Uterus (tissue), 4 donors: Measurements from ENCODE around the gene CWF19L1. TPM values are rescaled to one million over a fixed set of nuclear protein-coding genes. Genes with fewer than 3 reads are reported as not detected.
A peak's percentile ranks its signal among the peaks of the same experiment; 100 is the strongest.

Experiments used
- DNase-seq, 2 donors: peaks; one replicate each; pipeline ENCODE4 v3.0.0-alpha.2; 2019 to 2020
- H3K27ac ChIP-seq, 2 donors: fragments of 200-600 bp; sonication (generic); 1 replicate in 1 of 2; 2 replicates in 1 of 2; pipeline ENCODE4 v1.5.1; 2016 to 2018
- H3K27me3 ChIP-seq, 2 donors: fragments of 200-600 bp; sonication (generic); one replicate each; pipeline ENCODE4 v1.5.1; 2018 to 2019; ENCODE audit warnings: control low read depth in 1 of 2
- H3K36me3 ChIP-seq, 2 donors: fragments of 200-600 bp; sonication (generic); one replicate each; pipeline ENCODE4 v1.5.1; 2019; ENCODE audit warnings: control low read depth in 1 of 2
- H3K4me1 ChIP-seq, 2 donors: fragments of 200-600 bp; sonication (generic); one replicate each; pipeline ENCODE4 v1.5.1; 2018 to 2019; ENCODE audit warnings: control low read depth in 1 of 2
- H3K4me3 ChIP-seq, 2 donors: fragments of 200-600 bp; sonication (generic); 1 replicate in 1 of 2; 2 replicates in 1 of 2; pipeline ENCODE4 v1.5.1; 2018 to 2019; ENCODE audit warnings: mild to moderate bottlenecking in 1 of 2
- H3K9me3 ChIP-seq, 2 donors: fragments of 200-600 bp; sonication (generic); one replicate each; pipeline ENCODE4 v1.5.1; 2019; ENCODE audit warnings: control low read depth in 1 of 2
- POLR2A ChIP-seq, 2 donors: fragments of 450-650 bp; IDR thresholded peaks; one replicate each; pipeline ENCODE4 v1.6.1; 2016; ENCODE audit warnings: antibody characterized with exemption in 2 of 2, mild to moderate bottlenecking in 1 of 2, moderate library complexity in 1 of 2
- intact Hi-C: fragments of 100-400 bp; cut with DNase I; formaldehyde crosslinking; loops from one replicate; pipeline ENCODE4 v1.15.1; 2023; ENCODE audit warnings: low total_unique reads
- total RNA-seq, 4 donors: library from RNA; depleted of rRNA in 3 of 4; stranded (reverse); fragments of >200 nt in 3 of 4; gene quantifications; one replicate each; pipeline versions ENCODE4 v1.1.0 to v1.2.4, GENCODE V29; 2014 to 2023
- TF ChIP-seq, protein P1 (sequence below), 4 experiments: fragments of 200-600 bp in 2 of 4; fragments of 450-650 bp in 2 of 4; sonication (generic) in 2 of 4; IDR thresholded peaks; one replicate each; pipeline ENCODE4 v1.5.1; 2016 to 2019; ENCODE audit warnings: antibody characterized with exemption in 4 of 4, mild to moderate bottlenecking in 2 of 4, moderate library complexity in 1 of 4
- donor health status: DM: yes; HTN: yes; CAD: no.

The CWF19L1 gene
- total RNA-seq, 4 donors from 2014 or later, result 4.1 to 42.4 (median 29.3) TPM

DNA sequence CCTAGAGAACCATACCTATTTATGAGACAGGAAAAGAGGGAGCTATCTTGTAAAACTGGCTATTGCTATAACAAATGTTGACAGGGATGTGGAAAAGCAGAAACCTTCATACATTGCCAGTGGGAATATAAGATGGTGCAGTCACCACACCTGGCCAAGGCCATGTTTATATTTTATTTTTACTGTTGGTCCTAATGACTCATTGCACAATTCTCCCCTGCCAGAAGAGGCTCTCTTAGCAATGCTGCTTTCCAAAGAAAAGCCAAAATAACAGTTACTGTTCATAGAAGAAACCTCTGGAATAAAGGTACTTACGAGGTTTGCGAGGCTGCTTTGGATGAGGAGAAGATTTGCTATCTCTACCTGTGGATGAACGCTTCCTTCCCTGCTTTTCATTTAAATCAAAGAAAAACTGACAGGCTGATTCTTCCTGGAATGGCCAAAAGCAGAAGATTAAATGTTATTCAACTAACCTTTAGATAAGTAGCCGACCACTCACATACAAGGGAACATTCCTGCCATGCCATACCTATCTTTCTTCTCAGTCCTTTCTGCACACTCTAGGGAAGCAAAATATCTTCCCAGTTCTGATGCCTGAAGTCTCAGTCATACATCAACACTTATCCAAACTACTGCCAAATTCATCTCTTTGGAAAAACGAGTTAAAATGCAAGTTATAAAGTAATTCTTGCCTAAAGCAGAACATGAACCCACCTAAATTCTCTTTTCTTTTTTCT is 21.8 kb downstream of the CWF19L1 start:
- Histone ChIP-seq H3K27me3 (no peaks in the 10 kb centered on the region), H3K9me3 (no peaks in the 10 kb centered on the region), H3K27ac (no peak overlapping the region), H3K4me1 (no peaks in the 10 kb centered on the region), H3K4me3 (no peak overlapping the region), H3K36me3 (no peaks in the 10 kb centered on the region)
- TF ChIP-seq, protein P1, sequence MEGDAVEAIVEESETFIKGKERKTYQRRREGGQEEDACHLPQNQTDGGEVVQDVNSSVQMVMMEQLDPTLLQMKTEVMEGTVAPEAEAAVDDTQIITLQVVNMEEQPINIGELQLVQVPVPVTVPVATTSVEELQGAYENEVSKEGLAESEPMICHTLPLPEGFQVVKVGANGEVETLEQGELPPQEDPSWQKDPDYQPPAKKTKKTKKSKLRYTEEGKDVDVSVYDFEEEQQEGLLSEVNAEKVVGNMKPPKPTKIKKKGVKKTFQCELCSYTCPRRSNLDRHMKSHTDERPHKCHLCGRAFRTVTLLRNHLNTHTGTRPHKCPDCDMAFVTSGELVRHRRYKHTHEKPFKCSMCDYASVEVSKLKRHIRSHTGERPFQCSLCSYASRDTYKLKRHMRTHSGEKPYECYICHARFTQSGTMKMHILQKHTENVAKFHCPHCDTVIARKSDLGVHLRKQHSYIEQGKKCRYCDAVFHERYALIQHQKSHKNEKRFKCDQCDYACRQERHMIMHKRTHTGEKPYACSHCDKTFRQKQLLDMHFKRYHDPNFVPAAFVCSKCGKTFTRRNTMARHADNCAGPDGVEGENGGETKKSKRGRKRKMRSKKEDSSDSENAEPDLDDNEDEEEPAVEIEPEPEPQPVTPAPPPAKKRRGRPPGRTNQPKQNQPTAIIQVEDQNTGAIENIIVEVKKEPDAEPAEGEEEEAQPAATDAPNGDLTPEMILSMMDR (IDR thresholded peaks at IDR 0.05), result no peak
- no peak for DNase-seq
- intact Hi-C loops, result no loop called here

- no peak overlapping the region for H3K4me3 ChIP-seq
- intact Hi-C loops, result no loop called here
- no peaks in the 10 kb centered on the region for H3K36me3 ChIP-seq
- no peaks in the 10 kb centered on the region for H3K27me3 ChIP-seq
- no peaks in the 10 kb centered on the region for H3K4me1 ChIP-seq
- H3K27ac ChIP-seq, result no peak overlapping the region
- DNase-seq, result no peak
- TF ChIP-seq POLR2A (IDR thresholded peaks at IDR 0.05), result no peak
- TF ChIP-seq, protein P1 (IDR thresholded peaks at IDR 0.05), result no peak
- no peaks in the 10 kb centered on the region for H3K9me3 ChIP-seq
These were observed 27.6 kb downstream of the CWF19L1 start for GRCh38 chr10:100239851-100240250.

- no peaks in the 10 kb centered on the region for H3K36me3 ChIP-seq
- intact Hi-C loops, result no loop called here
- H3K27me3 ChIP-seq, result no peaks in the 10 kb centered on the region
- no peaks in the 10 kb centered on the region for H3K9me3 ChIP-seq
- no peak for TF ChIP-seq POLR2A (IDR thresholded peaks at IDR 0.05)
- TF ChIP-seq, protein P1 (IDR thresholded peaks at IDR 0.05), result no peak
- no peak overlapping the region for H3K27ac ChIP-seq
- H3K4me1 ChIP-seq, result no peaks in the 10 kb centered on the region
- no peak for DNase-seq
- H3K4me3 ChIP-seq, result no peak overlapping the region
These were observed 29.0 kb downstream of the CWF19L1 start for GRCh38 chr10:100238429-100238828.

DNA sequence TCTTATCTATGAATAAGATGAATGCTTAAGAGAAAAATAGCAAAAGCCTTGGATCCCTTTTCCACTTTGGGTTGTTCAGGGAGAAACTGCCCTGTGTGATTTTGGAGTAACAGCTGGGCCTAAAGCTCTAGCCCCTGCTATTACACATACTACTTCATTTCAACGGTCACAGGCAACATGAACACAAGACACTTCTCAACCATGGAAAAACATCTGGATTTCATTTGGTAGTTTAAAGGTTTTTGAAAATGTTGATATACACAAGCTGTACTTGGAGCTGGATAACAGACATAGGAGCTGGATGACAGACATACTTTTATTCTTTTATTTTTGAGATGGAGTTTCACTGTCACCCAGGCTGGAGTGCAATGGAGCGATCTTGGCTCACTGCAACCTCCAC is 35.3 kb downstream of the CWF19L1 start:
- no peak overlapping the region for H3K27ac ChIP-seq
- no peaks in the 10 kb centered on the region for H3K27me3 ChIP-seq
- no peaks in the 10 kb centered on the region for H3K36me3 ChIP-seq
- no peak for DNase-seq
- no peak overlapping the region for H3K4me3 ChIP-seq
- no peaks in the 10 kb centered on the region for H3K9me3 ChIP-seq
- TF ChIP-seq POLR2A (IDR thresholded peaks at IDR 0.05), result no peak
- TF ChIP-seq, protein P1 (IDR thresholded peaks at IDR 0.05), result no peak
- H3K4me1 ChIP-seq, result peaks cover 0 to 4% of the 10 kb centered on the region in 2 donors
- intact Hi-C loops, result no loop called here

DNA sequence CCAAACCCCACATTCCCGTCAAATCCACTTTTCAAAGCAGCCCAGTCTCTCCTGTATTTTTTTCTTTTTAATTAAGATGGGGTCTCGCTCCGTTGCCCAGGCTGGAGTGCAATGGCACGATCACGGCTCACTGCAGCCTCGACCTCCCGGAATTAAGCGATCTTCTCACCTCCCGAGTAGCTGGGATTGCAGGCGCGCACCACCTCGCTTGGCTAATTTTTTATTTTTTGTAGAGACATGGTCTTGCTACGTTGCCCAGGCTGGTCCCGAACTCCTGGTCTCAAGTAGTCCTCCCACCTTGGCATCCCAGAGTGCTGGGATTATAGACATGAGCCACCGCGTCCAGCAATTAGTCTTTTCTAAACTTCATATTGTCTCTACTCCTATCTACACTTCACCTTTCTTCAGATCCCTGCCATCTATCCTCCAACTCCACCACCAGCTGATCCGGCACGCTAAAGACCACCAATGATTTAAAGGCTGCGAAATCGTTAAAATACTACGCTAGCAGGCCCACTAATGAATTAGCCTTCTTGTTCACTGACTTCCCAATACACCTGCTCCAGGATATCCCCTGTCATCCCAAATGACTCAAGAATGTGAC is 37.5 kb downstream of the CWF19L1 start:
- TF ChIP-seq POLR2A (IDR thresholded peaks at IDR 0.05), result no peak
- TF ChIP-seq, protein P1 (IDR thresholded peaks at IDR 0.05), result no peak
- H3K9me3 ChIP-seq, result no peaks in the 10 kb centered on the region
- intact Hi-C loops, result no loop called here
- H3K4me3 ChIP-seq, result peak overlapping the region; percentile 48 to 97
- no peaks in the 10 kb centered on the region for H3K36me3 ChIP-seq
- DNase-seq, result no peak
- no peaks in the 10 kb centered on the region for H3K27me3 ChIP-seq
- H3K27ac ChIP-seq, result peak overlapping the region; percentile 68 to 79
- peaks cover 0 to 4% of the 10 kb centered on the region in 2 donors for H3K4me1 ChIP-seq
